Measurements from ENCODE around the gene BMP5. TPM values are rescaled to one million over a fixed set of nuclear protein-coding genes. Genes with fewer than 3 reads are reported as not detected.

The BMP5 gene
- polyA plus RNA-seq, 1 donor from 2014 or later, result 0.14 TPM

DNA sequence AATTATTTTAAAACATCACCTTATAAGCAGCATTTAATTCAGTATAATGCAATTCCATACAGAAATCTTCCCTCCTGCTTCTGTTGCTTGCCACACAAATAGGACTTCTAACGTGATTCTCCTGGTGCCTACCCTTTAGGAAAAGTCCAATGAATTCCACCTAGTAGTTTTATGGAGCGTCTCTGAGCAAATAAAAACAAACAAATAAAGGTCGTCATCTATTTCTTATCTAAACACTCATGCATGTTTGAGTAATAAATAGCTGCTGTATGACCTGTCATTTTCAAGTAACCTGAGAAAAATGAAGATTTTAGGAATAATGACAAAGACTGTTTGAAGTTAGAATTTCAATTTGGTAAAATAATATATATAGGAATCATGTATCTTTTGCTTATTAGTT is 102.7 kb downstream of the BMP5 start:
- Histone ChIP-seq H3K27me3 (ENCODE audit: insufficient read depth, low read depth, low read length) (no peaks in the 10 kb centered on the region), H2AFZ (ENCODE audit: low read depth, low read length) (no peak overlapping the region), H3K4me3 (ENCODE audit: low read length) (no peak overlapping the region), H3K9ac (ENCODE audit: low read length) (no peak overlapping the region), H3K9me3 (ENCODE audit: low read length) (no peaks in the 10 kb centered on the region), H3K4me2 (ENCODE audit: low read length) (no peak overlapping the region), H4K20me1 (ENCODE audit: insufficient read depth) (no peaks in the 10 kb centered on the region), H3K36me3 (ENCODE audit: insufficient read depth, low read length) (no peaks in the 10 kb centered on the region), H3K79me2 (replicated peaks; ENCODE audit: insufficient read depth, low read length) (no peaks in the 10 kb centered on the region), H3K9me2 (ENCODE audit: insufficient read depth, low read length) (no peaks in the 10 kb centered on the region), H3F3A (ENCODE audit: insufficient read depth, low read length, poor library complexity, severe bottlenecking) (no peaks in the 10 kb centered on the region), H3K27ac (ENCODE audit: low read length) (no peak overlapping the region)
- TF ChIP-seq MXI1 (conservative IDR thresholded peaks at IDR 0.05; ENCODE audit: poor library complexity, severe bottlenecking) (no peak), TAF1 (IDR thresholded peaks at IDR 0.05; ENCODE audit: low read depth) (no peak)

DNA sequence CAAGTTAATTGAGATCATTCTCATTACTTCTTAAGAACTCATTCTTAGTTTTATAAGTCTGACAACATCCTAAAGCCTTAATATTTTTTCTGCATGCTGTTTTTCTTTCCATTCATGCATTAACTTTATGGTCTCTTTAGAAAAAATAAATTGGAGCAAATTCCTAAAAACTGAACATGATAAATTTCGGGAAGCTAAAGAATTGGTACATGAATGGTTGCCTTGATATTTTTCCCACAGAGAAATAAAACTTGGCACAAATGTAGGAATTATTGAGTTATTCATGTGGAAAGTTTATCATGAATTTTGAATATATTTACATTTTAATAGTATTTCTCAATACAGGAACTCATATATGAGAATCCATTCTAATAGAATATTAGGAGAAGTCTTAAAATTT is 115.9 kb downstream of the BMP5 start:
- Histone ChIP-seq H3K9me2 (ENCODE audit: insufficient read depth, low read length) (no peaks in the 10 kb centered on the region), H3K27me3 (ENCODE audit: insufficient read depth, low read depth, low read length) (no peaks in the 10 kb centered on the region), H3K27ac (ENCODE audit: low read length) (no peak overlapping the region), H3F3A (ENCODE audit: insufficient read depth, low read length, poor library complexity, severe bottlenecking) (no peaks in the 10 kb centered on the region), H2AFZ (ENCODE audit: low read depth, low read length) (no peak overlapping the region), H4K20me1 (ENCODE audit: insufficient read depth) (no peaks in the 10 kb centered on the region), H3K36me3 (ENCODE audit: insufficient read depth, low read length) (no peaks in the 10 kb centered on the region), H3K4me2 (ENCODE audit: low read length) (no peak overlapping the region), H3K79me2 (replicated peaks; ENCODE audit: insufficient read depth, low read length) (no peaks in the 10 kb centered on the region), H3K4me3 (ENCODE audit: low read length) (no peak overlapping the region), H3K9me3 (ENCODE audit: low read length) (no peaks in the 10 kb centered on the region), H3K9ac (ENCODE audit: low read length) (no peak overlapping the region)
- TF ChIP-seq TAF1 (IDR thresholded peaks at IDR 0.05; ENCODE audit: low read depth) (no peak), EP300 (conservative IDR thresholded peaks at IDR 0.05; ENCODE audit: poor library complexity, severe bottlenecking) (no peak), EZH2 (IDR thresholded peaks at IDR 0.05; ENCODE audit: borderline replicate concordance, insufficient read depth, low read length, poor library complexity, severe bottlenecking) (no peak), RAD21 (conservative IDR thresholded peaks at IDR 0.05) (no peak), SMC3 (conservative IDR thresholded peaks at IDR 0.05; ENCODE audit: poor library complexity) (no peak), POLR2AphosphoS5 (IDR thresholded peaks at IDR 0.05) (no peak), MXI1 (conservative IDR thresholded peaks at IDR 0.05; ENCODE audit: poor library complexity, severe bottlenecking) (no peak)
- TF ChIP-seq, protein P1, sequence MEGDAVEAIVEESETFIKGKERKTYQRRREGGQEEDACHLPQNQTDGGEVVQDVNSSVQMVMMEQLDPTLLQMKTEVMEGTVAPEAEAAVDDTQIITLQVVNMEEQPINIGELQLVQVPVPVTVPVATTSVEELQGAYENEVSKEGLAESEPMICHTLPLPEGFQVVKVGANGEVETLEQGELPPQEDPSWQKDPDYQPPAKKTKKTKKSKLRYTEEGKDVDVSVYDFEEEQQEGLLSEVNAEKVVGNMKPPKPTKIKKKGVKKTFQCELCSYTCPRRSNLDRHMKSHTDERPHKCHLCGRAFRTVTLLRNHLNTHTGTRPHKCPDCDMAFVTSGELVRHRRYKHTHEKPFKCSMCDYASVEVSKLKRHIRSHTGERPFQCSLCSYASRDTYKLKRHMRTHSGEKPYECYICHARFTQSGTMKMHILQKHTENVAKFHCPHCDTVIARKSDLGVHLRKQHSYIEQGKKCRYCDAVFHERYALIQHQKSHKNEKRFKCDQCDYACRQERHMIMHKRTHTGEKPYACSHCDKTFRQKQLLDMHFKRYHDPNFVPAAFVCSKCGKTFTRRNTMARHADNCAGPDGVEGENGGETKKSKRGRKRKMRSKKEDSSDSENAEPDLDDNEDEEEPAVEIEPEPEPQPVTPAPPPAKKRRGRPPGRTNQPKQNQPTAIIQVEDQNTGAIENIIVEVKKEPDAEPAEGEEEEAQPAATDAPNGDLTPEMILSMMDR (IDR thresholded peaks at IDR 0.05; ENCODE audit: poor library complexity, severe bottlenecking), result no peak
- TF ChIP-seq, protein P2, sequence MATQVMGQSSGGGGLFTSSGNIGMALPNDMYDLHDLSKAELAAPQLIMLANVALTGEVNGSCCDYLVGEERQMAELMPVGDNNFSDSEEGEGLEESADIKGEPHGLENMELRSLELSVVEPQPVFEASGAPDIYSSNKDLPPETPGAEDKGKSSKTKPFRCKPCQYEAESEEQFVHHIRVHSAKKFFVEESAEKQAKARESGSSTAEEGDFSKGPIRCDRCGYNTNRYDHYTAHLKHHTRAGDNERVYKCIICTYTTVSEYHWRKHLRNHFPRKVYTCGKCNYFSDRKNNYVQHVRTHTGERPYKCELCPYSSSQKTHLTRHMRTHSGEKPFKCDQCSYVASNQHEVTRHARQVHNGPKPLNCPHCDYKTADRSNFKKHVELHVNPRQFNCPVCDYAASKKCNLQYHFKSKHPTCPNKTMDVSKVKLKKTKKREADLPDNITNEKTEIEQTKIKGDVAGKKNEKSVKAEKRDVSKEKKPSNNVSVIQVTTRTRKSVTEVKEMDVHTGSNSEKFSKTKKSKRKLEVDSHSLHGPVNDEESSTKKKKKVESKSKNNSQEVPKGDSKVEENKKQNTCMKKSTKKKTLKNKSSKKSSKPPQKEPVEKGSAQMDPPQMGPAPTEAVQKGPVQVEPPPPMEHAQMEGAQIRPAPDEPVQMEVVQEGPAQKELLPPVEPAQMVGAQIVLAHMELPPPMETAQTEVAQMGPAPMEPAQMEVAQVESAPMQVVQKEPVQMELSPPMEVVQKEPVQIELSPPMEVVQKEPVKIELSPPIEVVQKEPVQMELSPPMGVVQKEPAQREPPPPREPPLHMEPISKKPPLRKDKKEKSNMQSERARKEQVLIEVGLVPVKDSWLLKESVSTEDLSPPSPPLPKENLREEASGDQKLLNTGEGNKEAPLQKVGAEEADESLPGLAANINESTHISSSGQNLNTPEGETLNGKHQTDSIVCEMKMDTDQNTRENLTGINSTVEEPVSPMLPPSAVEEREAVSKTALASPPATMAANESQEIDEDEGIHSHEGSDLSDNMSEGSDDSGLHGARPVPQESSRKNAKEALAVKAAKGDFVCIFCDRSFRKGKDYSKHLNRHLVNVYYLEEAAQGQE (IDR thresholded peaks at IDR 0.05; ENCODE audit: borderline replicate concordance), result no peak
